T-helper 1 cell treated with Interleukin-12 subunit alpha and Interleukin-12 subunit beta and Interleukin-4 antibody, amounts not matched to agents 30 μg/mL and 1 μg/mL, for 36 hours (primary cell): ENCODE results near the gene UNC5A.

ENCODE experiments used
- H3K27ac Mint-ChIP-seq: one replicate; pipeline ENCODE4 v1.8.0; 2021; ENCODE audit warnings: mild to moderate bottlenecking, mixed read lengths
- H3K27me3 Mint-ChIP-seq: one replicate; pipeline ENCODE4 v1.8.0; 2021; ENCODE audit warnings: low read depth, mixed read lengths
- H3K36me3 Mint-ChIP-seq: one replicate; pipeline ENCODE4 v1.8.0; 2021; ENCODE audit warnings: low read depth, mixed read lengths
- H3K4me1 Mint-ChIP-seq: one replicate; pipeline ENCODE4 v1.8.0; 2021; ENCODE audit warnings: low read depth, mixed read lengths
- H3K4me3 Mint-ChIP-seq: one replicate; pipeline ENCODE4 v1.8.0; 2021; ENCODE audit warnings: mild to moderate bottlenecking, moderate library complexity, mixed read lengths
- H3K9me3 Mint-ChIP-seq: one replicate; pipeline ENCODE4 v1.8.0; 2021; ENCODE audit warnings: mixed read lengths

The UNC5A gene

GRCh38 chr5:176912115-176912514 is 101.8 kb downstream of the UNC5A start:
- peaks cover 29% of the 10 kb centered on the region for H3K36me3 Mint-ChIP-seq
- H3K9me3 Mint-ChIP-seq, result no peaks in the 10 kb centered on the region
- H3K4me3 Mint-ChIP-seq, result no peak overlapping the region
- no peaks in the 10 kb centered on the region for H3K27me3 Mint-ChIP-seq
- peaks cover 8% of the 10 kb centered on the region for H3K4me1 Mint-ChIP-seq
- H3K27ac Mint-ChIP-seq, result no peak overlapping the region

- Mint-ChIP-seq H3K9me3 (no peaks in the 10 kb centered on the region), H3K4me1 (peaks cover 8% of the 10 kb centered on the region), H3K27me3 (no peaks in the 10 kb centered on the region), H3K36me3 (peaks cover 27% of the 10 kb centered on the region), H3K4me3 (no peak overlapping the region), H3K27ac (no peak overlapping the region)
Observed at GRCh38 chr5:176915906-176916305, 105.5 kb downstream of the UNC5A start.

GRCh38 chr5:176916337-176916736 is 106.0 kb downstream of the UNC5A start:
- Mint-ChIP-seq H3K27ac (no peak overlapping the region), H3K27me3 (no peaks in the 10 kb centered on the region), H3K9me3 (no peaks in the 10 kb centered on the region), H3K36me3 (peaks cover 27% of the 10 kb centered on the region), H3K4me1 (peaks cover 7% of the 10 kb centered on the region), H3K4me3 (no peak overlapping the region)

GRCh38 chr5:176918613-176919012 is 108.3 kb downstream of the UNC5A start:
- H3K4me1 Mint-ChIP-seq, result peaks cover 5% of the 10 kb centered on the region
- H3K4me3 Mint-ChIP-seq, result no peak overlapping the region
- no peaks in the 10 kb centered on the region for H3K9me3 Mint-ChIP-seq
- H3K27me3 Mint-ChIP-seq, result no peaks in the 10 kb centered on the region
- no peak overlapping the region for H3K27ac Mint-ChIP-seq
- peaks cover 25% of the 10 kb centered on the region for H3K36me3 Mint-ChIP-seq

DNA sequence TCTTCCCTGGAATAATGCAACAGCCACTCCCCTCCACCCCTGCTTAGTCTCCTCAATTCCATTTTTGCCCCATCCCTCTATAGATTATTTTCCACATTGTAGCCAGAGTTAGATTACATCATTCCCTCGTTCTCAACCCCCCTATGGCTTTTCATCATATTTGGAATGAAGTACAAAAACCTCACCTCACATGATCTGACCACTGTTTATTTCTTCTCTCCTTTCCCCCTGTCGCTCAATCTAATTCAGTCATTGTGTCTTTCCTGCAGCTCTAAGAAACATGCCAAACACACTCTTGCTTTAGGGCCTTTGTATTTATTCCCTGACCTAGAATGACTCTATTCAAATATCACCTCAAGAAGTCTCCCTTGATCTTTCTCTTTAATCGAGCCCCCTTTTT is 111.4 kb downstream of the UNC5A start:
- no peak overlapping the region for H3K27ac Mint-ChIP-seq
- no peak overlapping the region for H3K4me3 Mint-ChIP-seq
- H3K27me3 Mint-ChIP-seq, result no peaks in the 10 kb centered on the region
- no peaks in the 10 kb centered on the region for H3K4me1 Mint-ChIP-seq
- H3K36me3 Mint-ChIP-seq, result peaks cover 15% of the 10 kb centered on the region
- H3K9me3 Mint-ChIP-seq, result no peaks in the 10 kb centered on the region

GRCh38 chr5:176922817-176923216 is 112.5 kb downstream of the UNC5A start:
- Mint-ChIP-seq H3K27ac (no peak overlapping the region), H3K4me1 (no peaks in the 10 kb centered on the region), H3K9me3 (no peaks in the 10 kb centered on the region), H3K4me3 (no peak overlapping the region), H3K36me3 (peaks cover 15% of the 10 kb centered on the region), H3K27me3 (no peaks in the 10 kb centered on the region)

DNA sequence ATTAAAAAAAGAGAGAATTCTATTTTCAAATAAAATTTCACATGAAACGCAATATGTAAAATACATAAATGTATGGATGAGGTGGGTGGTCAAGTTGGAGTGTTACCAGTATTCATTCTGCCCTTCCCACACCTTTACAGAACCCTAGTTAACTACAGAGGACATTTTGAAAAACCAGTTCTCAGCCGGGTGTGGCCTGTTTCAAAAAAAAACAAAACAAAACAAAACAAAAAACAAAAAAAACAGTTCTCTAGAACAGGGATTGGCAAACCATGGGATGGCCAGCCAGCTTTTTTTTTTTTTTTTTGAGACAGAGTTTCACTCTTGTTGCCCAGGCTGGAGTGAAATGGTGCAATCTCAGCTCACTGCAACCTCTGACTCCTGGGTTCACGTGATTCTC is 117.2 kb downstream of the UNC5A start:
- Mint-ChIP-seq H3K4me3 (no peak overlapping the region), H3K9me3 (no peaks in the 10 kb centered on the region), H3K4me1 (peaks cover 5% of the 10 kb centered on the region), H3K27ac (no peak overlapping the region), H3K36me3 (peaks cover 11% of the 10 kb centered on the region), H3K27me3 (no peaks in the 10 kb centered on the region)

- H3K4me1 Mint-ChIP-seq, result peaks cover 5% of the 10 kb centered on the region
- no peak overlapping the region for H3K27ac Mint-ChIP-seq
- H3K36me3 Mint-ChIP-seq, result peaks cover 11% of the 10 kb centered on the region
- H3K27me3 Mint-ChIP-seq, result no peaks in the 10 kb centered on the region
- no peaks in the 10 kb centered on the region for H3K9me3 Mint-ChIP-seq
- H3K4me3 Mint-ChIP-seq, result no peak overlapping the region
Observed at GRCh38 chr5:176929654-176930053, 119.3 kb downstream of the UNC5A start.
